HCT116 (cell line): Measurements from ENCODE around the gene GPRC5C.

ENCODE experiments used
- CTCF ChIP-seq, 3 experiments: fragments of 200-600 bp in 1 of 3; sonication (generic) in 1 of 3; IDR thresholded peaks in 2 of 3; conservative IDR thresholded peaks in 1 of 3; 2 replicates each; pipeline ENCODE4 v1.5.1; 2012 to 2017; ENCODE audit warnings: low read depth in 2 of 3, low read length in 2 of 3, antibody characterized with exemption in 1 of 3, borderline replicate concordance in 1 of 3, control low read depth in 1 of 3, mild to moderate bottlenecking in 1 of 3, mixed read lengths in 1 of 3, mixed run types in 1 of 3, moderate library complexity in 1 of 3; ENCODE audit not compliant: insufficient read depth in 1 of 3
- EGR1 ChIP-seq: IDR thresholded peaks from 2 replicates; pipeline ENCODE4 v1.6.1; 2012; ENCODE audit warnings: low read depth
- EZH2 ChIP-seq: fragments of 200-600 bp; sonication (generic); IDR thresholded peaks from 2 replicates; pipeline ENCODE4 v1.6.1; 2017; ENCODE audit warnings: antibody characterized with exemption, mixed run types
- JUND ChIP-seq: IDR thresholded peaks from 2 replicates; pipeline ENCODE4 v1.6.1; 2012
- POLR2A ChIP-seq: IDR thresholded peaks from 2 replicates; pipeline ENCODE4 v1.7.0; 2011; ENCODE audit warnings: borderline replicate concordance; ENCODE audit not compliant: insufficient read depth, insufficient read length; ENCODE audit errors: extremely low read depth
- POLR2AphosphoS5 ChIP-seq: IDR thresholded peaks from 2 replicates; pipeline ENCODE4 v1.6.1; 2011; ENCODE audit warnings: mild to moderate bottlenecking, low read depth, low read length, moderate library complexity
- RAD21 ChIP-seq: IDR thresholded peaks from 2 replicates; pipeline ENCODE4 v1.6.1; 2012; ENCODE audit warnings: low read depth, mild to moderate bottlenecking
- REST ChIP-seq: IDR thresholded peaks from 2 replicates; pipeline ENCODE4 v1.6.1; 2012; ENCODE audit warnings: low read depth
- SIN3A ChIP-seq: IDR thresholded peaks from 2 replicates; pipeline ENCODE4 v1.6.1; 2012; ENCODE audit warnings: low read depth
- TCF7L2 ChIP-seq: IDR thresholded peaks from 2 replicates; pipeline ENCODE4 v1.7.0; 2011; ENCODE audit warnings: borderline replicate concordance, inconsistent platforms; ENCODE audit not compliant: insufficient read depth, insufficient read length; ENCODE audit errors: extremely low read depth
- TF ChIP-seq, protein P1 (sequence below): IDR thresholded peaks from 2 replicates; pipeline ENCODE4 v1.6.1; 2012

DNA sequence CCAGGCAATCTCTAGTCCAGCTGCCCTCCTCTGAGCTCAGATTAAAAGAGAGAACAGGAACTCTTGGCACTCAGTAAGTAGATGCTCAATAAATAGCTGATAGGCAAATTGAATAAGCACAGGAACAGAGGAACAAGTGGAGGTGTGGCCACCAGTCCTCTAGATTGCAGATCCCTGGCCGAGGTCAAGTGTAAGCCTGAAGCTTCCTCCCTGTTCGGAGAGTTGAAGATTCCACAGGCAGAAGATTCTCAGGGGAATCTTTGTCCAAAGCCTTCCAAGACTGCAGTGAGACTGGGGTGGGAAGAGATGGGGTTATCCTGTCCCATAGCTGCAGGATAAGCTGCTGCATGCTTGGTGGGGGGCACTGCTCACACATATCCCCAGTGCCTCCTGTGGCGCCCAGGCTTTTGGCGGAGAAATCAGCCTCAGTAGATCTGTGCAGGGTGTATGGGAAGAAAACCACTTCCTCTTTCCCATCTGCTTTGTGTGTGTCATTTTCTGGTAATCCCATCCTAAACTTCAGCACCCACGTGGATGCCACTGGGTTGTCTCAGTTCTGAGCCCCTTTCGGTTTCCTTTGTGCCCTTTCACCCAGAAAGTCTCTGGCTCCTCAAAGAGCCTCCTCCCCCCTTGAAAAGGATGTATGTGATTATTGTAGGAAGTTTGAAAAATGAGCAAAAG lies 46.7 kb downstream of the GPRC5C start:
- TF ChIP-seq EGR1 (no peak), EZH2 (no peak), POLR2A (no peak), TCF7L2 (no peak), JUND (no peak), CTCF (IDR thresholded peaks at IDR 0.05 in 2 of 3, conservative IDR thresholded peaks at IDR 0.05 in 1 of 3; ENCODE audit: borderline replicate concordance in 1 of 3, insufficient read depth in 1 of 3, low read depth in 2 of 3, low read length in 2 of 3) (no peak), RAD21 (no peak), POLR2AphosphoS5 (no peak), SIN3A (no peak), REST (no peak)
- TF ChIP-seq, protein P1, sequence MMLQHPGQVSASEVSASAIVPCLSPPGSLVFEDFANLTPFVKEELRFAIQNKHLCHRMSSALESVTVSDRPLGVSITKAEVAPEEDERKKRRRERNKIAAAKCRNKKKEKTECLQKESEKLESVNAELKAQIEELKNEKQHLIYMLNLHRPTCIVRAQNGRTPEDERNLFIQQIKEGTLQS, result no peak
